ENCODE results near the gene INTS11. TPM values are rescaled to one million over a fixed set of nuclear protein-coding genes. Genes with fewer than 3 reads are reported as not detected.

Gene INTS11
- total and polyA plus RNA-seq, 4 donors, result 26.3 to 40.5 (median 34.5) TPM

- TF ChIP-seq MAX (IDR thresholded peaks at IDR 0.05), result no peak
- no peak for TF ChIP-seq CTCF (IDR thresholded peaks at IDR 0.05; ENCODE audit: low read depth, low read length, missing input control)
- TF ChIP-seq REST (IDR thresholded peaks at IDR 0.05), result no peak
- TF ChIP-seq NR2F2 (IDR thresholded peaks at IDR 0.05), result no peak
- Histone ChIP-seq H3K27ac (ENCODE audit: low read depth in 1 of 2, low read length in 2 of 2) (no peak overlapping the region), H3K4me3 (ENCODE audit: low read depth in 1 of 3, low read length in 3 of 3) (no peak overlapping the region), H3K27me3 (ENCODE audit: control insufficient read depth in 4 of 4, insufficient read depth in 4 of 4, low read length in 3 of 4) (no peaks in the 10 kb centered on the region), H3K9me3 (ENCODE audit: control insufficient read depth in 4 of 4, low read length in 3 of 4) (no peaks in the 10 kb centered on the region), H3K9ac (ENCODE audit: low read depth in 1 of 2, low read length in 2 of 2) (no peak overlapping the region), H3K4me1 (ENCODE audit: control insufficient read depth in 4 of 4, insufficient read depth in 4 of 4, low read length in 3 of 4) (peaks cover 18 to 30% (median 29%) of the 10 kb centered on the region in 4 donors), H3K36me3 (ENCODE audit: control insufficient read depth in 4 of 4, insufficient read depth in 3 of 4, low read depth in 1 of 4, low read length in 3 of 4) (peaks cover 0 to 31% (median 13%) of the 10 kb centered on the region in 4 donors)
- DNase-seq (ENCODE audit: low spot score), result no peak
- 94% methylated on average over 36 of the region's 36 CpGs for WGBS
These were observed 16.5 kb upstream of the INTS11 start for GRCh38 chr1:1340791-1341548.

GRCh38 chr1:1340185-1340584, 15.7 kb upstream of the INTS11 start:
- TF ChIP-seq RAD21 (IDR thresholded peaks at IDR 0.05) (no peak), HNF4G (IDR thresholded peaks at IDR 0.05) (no peak), JUND (IDR thresholded peaks at IDR 0.05) (no peak), HNF4A (conservative IDR thresholded peaks at IDR 0.05) (no peak), RXRA (IDR thresholded peaks at IDR 0.05) (no peak), FOXA1 (IDR thresholded peaks at IDR 0.05) (no peak), CTCF (IDR thresholded peaks at IDR 0.05; ENCODE audit: low read depth, low read length, missing input control) (no peak), REST (IDR thresholded peaks at IDR 0.05) (no peak), ZBTB33 (IDR thresholded peaks at IDR 0.05) (no peak), NR2F2 (IDR thresholded peaks at IDR 0.05) (no peak), EGR1 (IDR thresholded peaks at IDR 0.05; ENCODE audit: low read depth in 2 of 2) (no peak), SP1 (IDR thresholded peaks at IDR 0.05) (no peak), YY1 (IDR thresholded peaks at IDR 0.05) (no peak), GABPA (IDR thresholded peaks at IDR 0.05 in 1 of 2, conservative IDR thresholded peaks at IDR 0.05 in 1 of 2) (no peak), TAF1 (conservative IDR thresholded peaks at IDR 0.05) (no peak)
- DNase-seq (ENCODE audit: low spot score), result no peak
- Histone ChIP-seq H3K4me1 (ENCODE audit: control insufficient read depth in 4 of 4, insufficient read depth in 4 of 4, low read length in 3 of 4) (peaks cover 12 to 23% (median 21%) of the 10 kb centered on the region in 4 donors), H3K36me3 (ENCODE audit: control insufficient read depth in 4 of 4, insufficient read depth in 3 of 4, low read depth in 1 of 4, low read length in 3 of 4) (peaks cover 0 to 31% (median 15%) of the 10 kb centered on the region in 4 donors), H3K9me3 (ENCODE audit: control insufficient read depth in 4 of 4, low read length in 3 of 4) (no peaks in the 10 kb centered on the region), H3K9ac (ENCODE audit: low read depth in 1 of 2, low read length in 2 of 2) (no peak overlapping the region), H3K27me3 (ENCODE audit: control insufficient read depth in 4 of 4, insufficient read depth in 4 of 4, low read length in 3 of 4) (no peaks in the 10 kb centered on the region), H3K27ac (ENCODE audit: low read depth in 1 of 2, low read length in 2 of 2) (no peak overlapping the region), H3K4me3 (ENCODE audit: low read depth in 1 of 3, low read length in 3 of 3) (no peak overlapping the region)
- WGBS, result 95% methylated on average over 23 of the region's 23 CpGs

Data from liver (tissue), 9 donors.